ENCODE results near the gene FADS1.

GRCh38 chr11:61750631-61751273, 66.1 kb downstream of the FADS1 start:
- TF ChIP-seq CTCF (IDR thresholded peaks at IDR 0.05) (no peak), POLR2A (IDR thresholded peaks at IDR 0.05) (no peak), POLR2AphosphoS5 (IDR thresholded peaks at IDR 0.05) (no peak), EP300 (IDR thresholded peaks at IDR 0.05; ENCODE audit: low read depth) (no peak)
